ENCODE measurements around the gene ECT2. TPM values are rescaled to one million over a fixed set of nuclear protein-coding genes. Genes with fewer than 3 reads are reported as not detected.
A peak's percentile ranks its signal among the peaks of the same experiment; 100 is the strongest.
"Not testable (repeated sequence)": the region's sequence is repeated elsewhere in the genome, so short reads cannot be mapped to it uniquely, and the experiment has no call there.

ECT2 gene
- total RNA-seq, 2 donors from 2014 or later: 0.99 to 1.8 TPM

GRCh38 chr3:172751175-172751704 is 714 bp downstream of the ECT2 start:
- intact Hi-C loops (cut with DNase I): no loop called here
- Histone ChIP-seq H3K9me3 (no peaks in the 10 kb centered on the region), H3K36me3 (replicated peaks in 1 of 2; ENCODE audit: insufficient read depth in 1 of 2, low read depth in 2 of 2) (no peaks in the 10 kb centered on the region), H3K27ac (peak overlapping the region in 3 of 4 donors; percentile 57 to 86 (median 76)), H3K27me3 (no peaks in the 10 kb centered on the region), H3K4me3 (peak overlapping the region; percentile 48 to 84), H3K4me1 (peaks cover 22% of the 10 kb centered on the region)
- WGBS, 2 donors: 0 to 1% methylated on average over 14 of the region's 14 CpGs
- TF ChIP-seq CTCF (IDR thresholded peaks at IDR 0.05) (no peak), POLR2A (IDR thresholded peaks at IDR 0.05) (no peak)
- no peak for ATAC-seq
- no peak for DNase-seq

GRCh38 chr3:172752651-172753050 is 2.1 kb downstream of the ECT2 start:
- no peak for TF ChIP-seq POLR2A (IDR thresholded peaks at IDR 0.05)
- no peak for TF ChIP-seq CTCF (IDR thresholded peaks at IDR 0.05)
- 86 to 93% methylated on average over 1 of the region's 1 CpG for WGBS, 2 donors
- Histone ChIP-seq H3K27ac (no peak overlapping the region), H3K36me3 (replicated peaks in 1 of 2; ENCODE audit: insufficient read depth in 1 of 2, low read depth in 2 of 2) (no peaks in the 10 kb centered on the region), H3K4me1 (peaks cover 22% of the 10 kb centered on the region), H3K27me3 (no peaks in the 10 kb centered on the region), H3K9me3 (no peaks in the 10 kb centered on the region), H3K4me3 (no peak overlapping the region)
- DNase-seq (no peak), ATAC-seq (no peak)
- intact Hi-C loops (cut with DNase I): no loop called here

DNA sequence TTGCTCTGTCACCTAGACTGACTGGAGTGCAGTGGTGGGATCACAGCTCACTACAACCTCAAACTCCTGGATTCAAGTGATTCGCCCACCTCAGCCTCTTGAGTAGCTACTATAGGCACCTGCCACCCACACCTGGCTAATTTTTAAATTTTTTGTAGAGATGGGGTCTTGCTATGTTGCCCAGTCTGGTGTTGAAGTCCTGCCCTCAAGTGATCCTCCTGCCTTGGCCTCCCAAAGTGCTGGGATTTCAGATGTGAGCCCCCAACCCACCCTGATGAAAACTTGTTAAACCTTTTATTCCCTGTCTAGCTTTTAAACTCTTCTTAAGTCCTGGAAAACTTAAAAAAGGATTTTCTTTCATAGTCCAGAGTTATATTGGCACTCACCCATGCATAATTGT is 2.6 kb downstream of the ECT2 start:
- Histone ChIP-seq H3K4me1 (peaks cover 22% of the 10 kb centered on the region), H3K27ac (no peak overlapping the region), H3K4me3 (no peak overlapping the region), H3K36me3 (replicated peaks in 1 of 2; ENCODE audit: insufficient read depth in 1 of 2, low read depth in 2 of 2) (no peaks in the 10 kb centered on the region), H3K9me3 (no peaks in the 10 kb centered on the region), H3K27me3 (no peaks in the 10 kb centered on the region)
- no peak for TF ChIP-seq CTCF (IDR thresholded peaks at IDR 0.05)
- no peak for TF ChIP-seq POLR2A (IDR thresholded peaks at IDR 0.05)
- DNase-seq: no peak
- ATAC-seq: no peak
- 89 to 95% methylated on average over 1 of the region's 1 CpG for WGBS, 2 donors
- intact Hi-C loops (cut with DNase I): no loop called here

GRCh38 chr3:172760416-172760815 is 9.9 kb downstream of the ECT2 start:
- intact Hi-C loops (cut with DNase I); ATAC-seq; DNase-seq; H3K27ac ChIP-seq; H3K4me1 ChIP-seq; H3K27me3 ChIP-seq; H3K4me3 ChIP-seq; H3K36me3 ChIP-seq (replicated peaks in 1 of 2; ENCODE audit: insufficient read depth in 1 of 2, low read depth in 2 of 2); H3K9me3 ChIP-seq: not testable (repeated sequence)
- 98% methylated on average over 6 of the region's 6 CpGs for WGBS, 2 donors

DNA sequence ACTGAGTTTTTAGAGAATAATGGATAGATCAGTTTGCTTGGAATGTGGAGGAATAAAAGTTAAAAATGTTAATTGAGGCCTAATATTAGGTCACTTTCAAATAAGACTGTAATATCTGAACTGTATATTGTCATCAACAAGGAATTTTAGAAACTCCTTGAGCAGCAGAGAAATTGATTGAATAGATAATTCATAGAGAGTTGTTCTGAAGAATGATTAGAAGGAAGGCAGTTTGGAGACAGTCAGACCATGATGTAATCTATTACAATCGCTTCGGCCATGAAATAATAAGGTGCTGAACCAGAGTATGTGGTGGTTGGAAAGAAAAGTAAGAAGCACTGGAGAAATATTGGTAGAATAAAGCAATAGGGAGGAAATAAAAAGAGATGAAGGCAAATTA is 15.7 kb downstream of the ECT2 start:
- intact Hi-C loops (cut with DNase I): no loop called here
- H3K27me3 ChIP-seq: no peaks in the 10 kb centered on the region
- no peaks in the 10 kb centered on the region for H3K9me3 ChIP-seq
- WGBS, 2 donors: 95 to 97% methylated on average over 2 of the region's 2 CpGs
- ATAC-seq: no peak
- TF ChIP-seq POLR2A (IDR thresholded peaks at IDR 0.05) (no peak), CTCF (IDR thresholded peaks at IDR 0.05) (no peak)
- no peaks in the 10 kb centered on the region for H3K36me3 ChIP-seq (replicated peaks in 1 of 2; ENCODE audit: insufficient read depth in 1 of 2, low read depth in 2 of 2)
- H3K4me1 ChIP-seq: no peaks in the 10 kb centered on the region
- no peak overlapping the region for H3K4me3 ChIP-seq
- DNase-seq: no peak
- no peak overlapping the region for H3K27ac ChIP-seq
